BJ (cell line): ENCODE measurements around the gene OPALIN. TPM values are rescaled to one million over a fixed set of nuclear protein-coding genes. Genes with fewer than 3 reads are reported as not detected.

ENCODE experiments used
- CTCF ChIA-PET: fragments of 350-600 bp; formaldehyde crosslinking; extraction: SDS; loops from one replicate; lab custom pipeline; 2021; ENCODE audit warnings: antibody characterized with exemption, inconsistent platforms; lab: Yijun Ruan, JAX
- POLR2A ChIA-PET: fragments of 300-600 bp; sonication (Branson Sonifier 250); formaldehyde crosslinking; extraction: SDS; loops from one replicate; lab custom pipeline; 2021; ENCODE audit warnings: antibody characterized with exemption; lab: Charles Lee
- DNase-seq: peaks from one replicate; pipeline ENCODE4 v3.0.0-alpha.2; 2011; ENCODE audit warnings: low read depth
- H3K27me3 ChIP-seq: 2 replicates; pipeline ENCODE4 v1.6.0; 2011; ENCODE audit warnings: low read length; ENCODE audit not compliant: control insufficient read depth, insufficient read depth
- H3K36me3 ChIP-seq: 2 replicates; pipeline ENCODE4 v1.5.1; 2011; ENCODE audit warnings: low read length; ENCODE audit not compliant: control insufficient read depth, insufficient read depth
- H3K4me3 ChIP-seq: 2 replicates; pipeline ENCODE4 v1.5.1; 2011; ENCODE audit warnings: low read depth, mild to moderate bottlenecking, control low read depth, low read length
- CTCF ChIP-seq: IDR thresholded peaks from 2 replicates; pipeline ENCODE4 v1.5.1; 2011; ENCODE audit warnings: low read depth, mild to moderate bottlenecking, control low read depth, inconsistent platforms, low read length, moderate library complexity; ENCODE audit not compliant: insufficient read depth
- polyA plus RNA-seq: library from polyadenylated mRNA; depleted of rRNA; stranded (reverse); fragments of >200 nt; gene quantifications from 2 replicates; pipeline ENCODE4 v1.2.3, GENCODE V29; 2011

OPALIN gene
- polyA plus RNA-seq, 1 experiment = not detected

DNA sequence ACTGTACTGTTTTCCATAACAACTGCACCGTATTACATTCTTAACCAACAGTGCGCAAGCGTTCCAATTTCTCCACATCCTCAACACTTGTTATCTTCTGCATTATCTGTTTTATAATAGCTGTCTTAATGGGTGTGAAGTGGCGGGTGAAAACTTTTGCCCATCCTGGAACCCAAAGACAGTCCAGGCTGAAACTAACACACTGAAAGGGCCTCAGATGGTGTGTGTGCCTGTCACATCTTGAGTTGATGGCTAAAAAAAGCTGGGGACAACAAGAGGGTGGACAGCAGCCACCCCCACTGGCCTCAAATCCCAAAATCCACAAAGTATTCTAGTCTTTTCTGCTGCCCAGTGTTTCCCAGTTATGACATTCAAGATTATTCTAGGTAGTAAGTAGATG lies 19.4 kb downstream of the OPALIN start:
- H3K36me3 ChIP-seq = no peaks in the 10 kb centered on the region
- CTCF ChIA-PET = interaction anchor here (0.6 to 5.8 kb wide), 6 partner anchors 13 to 333 kb away, joined by 3 to 43 read pairs (median 4); no protein-coding TSS in a partner anchor
- POLR2A ChIA-PET = no interaction called here
- DNase-seq = no peak
- no peak overlapping the region for H3K4me3 ChIP-seq
- no peaks in the 10 kb centered on the region for H3K27me3 ChIP-seq
- TF ChIP-seq CTCF = no peak

DNA sequence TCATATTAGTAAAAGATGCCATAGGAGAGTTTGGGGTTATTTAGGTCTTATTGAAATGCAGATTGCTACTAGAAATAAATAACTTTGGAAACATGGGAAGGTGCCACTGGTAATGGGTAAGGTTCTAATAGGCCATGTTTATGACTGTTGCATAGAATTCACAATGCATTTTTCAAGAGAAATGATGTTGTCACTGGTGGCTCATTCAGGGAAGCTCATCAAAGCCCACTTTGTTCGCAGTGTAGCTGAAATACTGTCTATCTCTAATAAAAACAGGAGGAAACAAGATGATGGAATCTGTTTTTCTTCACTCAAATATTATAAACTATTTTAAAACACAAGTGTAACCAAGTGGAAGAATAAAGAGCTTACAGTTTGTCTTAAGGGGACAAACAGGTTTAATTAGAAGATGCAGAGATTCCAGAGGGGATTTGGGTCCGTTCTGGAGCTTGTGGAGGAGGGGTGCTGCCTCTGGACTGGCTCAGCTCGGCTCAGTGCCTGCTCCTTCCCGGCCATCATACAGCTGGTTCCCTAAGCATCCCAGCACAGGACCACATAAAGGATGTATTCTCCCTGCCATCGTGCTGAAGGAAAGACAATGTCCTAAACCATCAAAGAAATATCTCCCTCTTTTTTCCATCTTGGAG lies 20.4 kb downstream of the OPALIN start:
- no peak for DNase-seq
- CTCF ChIA-PET = interaction anchor here (0.5 to 5.8 kb wide), 5 partner anchors 9 to 321 kb away, joined by 3 to 43 read pairs (median 4); no protein-coding TSS in a partner anchor
- no peaks in the 10 kb centered on the region for H3K27me3 ChIP-seq
- no peaks in the 10 kb centered on the region for H3K36me3 ChIP-seq
- no peak for TF ChIP-seq CTCF
- H3K4me3 ChIP-seq = no peak overlapping the region
- POLR2A ChIA-PET = no interaction called here

- no peak overlapping the region for H3K4me3 ChIP-seq
- ChIA-PET CTCF (interaction anchor here (1.9 to 5.8 kb wide), 2 partner anchors 8 to 320 kb away, joined by 8 to 43 read pairs; no protein-coding TSS in a partner anchor), POLR2A (interaction anchor here (0.6 kb wide), 1 partner anchor 321 kb away, joined by 3 read pairs; no protein-coding TSS in a partner anchor)
- no peaks in the 10 kb centered on the region for H3K27me3 ChIP-seq
- no peaks in the 10 kb centered on the region for H3K36me3 ChIP-seq
- no peak for TF ChIP-seq CTCF
- DNase-seq = no peak
Observed at GRCh38 chr10:96337106-96337505, 21.7 kb downstream of the OPALIN start.

DNA sequence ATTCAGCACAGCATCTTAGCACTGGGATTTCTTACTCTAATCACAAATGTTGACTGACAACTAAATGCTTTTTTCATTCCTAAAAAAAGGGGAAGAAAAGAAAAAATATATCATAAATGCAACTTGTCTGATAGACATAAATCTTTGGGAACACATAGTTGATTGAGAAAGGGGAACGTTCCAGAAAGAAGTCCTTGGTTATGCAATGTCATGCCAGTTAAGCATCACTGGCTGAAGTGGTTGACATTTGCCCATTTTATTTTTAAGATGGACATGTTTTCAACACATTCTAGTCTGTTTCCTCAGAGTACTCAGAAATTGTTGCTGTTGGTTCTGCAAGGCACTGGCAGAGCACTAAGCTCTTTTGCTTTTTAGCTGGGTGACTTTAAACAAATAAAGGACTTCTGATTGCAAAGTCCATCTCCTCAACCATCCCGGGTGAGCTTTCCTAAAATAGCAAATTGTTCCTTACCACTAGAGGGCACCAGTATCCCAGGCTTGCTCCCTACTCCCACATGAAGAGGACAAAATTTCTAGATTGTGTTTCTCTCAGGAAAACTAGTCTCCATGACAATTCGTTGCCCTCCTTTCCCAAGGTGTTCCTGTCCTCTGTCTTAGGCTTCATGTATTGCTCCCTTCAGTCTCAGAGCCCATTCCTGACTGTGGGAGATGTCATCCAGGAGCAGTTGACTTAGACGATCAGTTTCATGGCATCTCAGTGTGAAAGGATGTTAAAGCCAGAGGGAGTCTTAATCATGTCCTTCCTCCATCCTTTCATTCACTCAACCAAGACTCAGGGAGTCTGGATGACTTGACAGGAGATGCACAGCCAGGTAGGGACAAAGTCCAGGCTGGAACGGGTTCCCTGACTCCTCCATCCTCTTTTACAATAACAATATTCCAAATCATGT lies 23.9 kb downstream of the OPALIN start:
- CTCF ChIA-PET = interaction anchor here (0.7 to 3.3 kb wide), 14 partner anchors 11 to 324 kb away, joined by 3 to 28 read pairs (median 4); no protein-coding TSS in a partner anchor
- DNase-seq = no peak
- peak; percentile 87 for TF ChIP-seq CTCF
- no peak overlapping the region for H3K4me3 ChIP-seq
- H3K36me3 ChIP-seq = no peaks in the 10 kb centered on the region
- no peaks in the 10 kb centered on the region for H3K27me3 ChIP-seq
- POLR2A ChIA-PET = no interaction called here

GRCh38 chr10:96333101-96333500 lies 25.7 kb downstream of the OPALIN start:
- ChIA-PET POLR2A (no interaction called here), CTCF (interaction anchor here (0.6 to 1.8 kb wide), 2 partner anchors 316 to 383 kb away, joined by 3 to 9 read pairs; no protein-coding TSS in a partner anchor)
- H3K36me3 ChIP-seq = no peaks in the 10 kb centered on the region

More at GRCh38 chr10:96333101-96333500, 25.7 kb downstream of the OPALIN start:
- TF ChIP-seq CTCF = no peak
- H3K27me3 ChIP-seq = no peaks in the 10 kb centered on the region
- DNase-seq = no peak
- no peak overlapping the region for H3K4me3 ChIP-seq
